ENCODE results near the gene CARF. TPM values are rescaled to one million over a fixed set of nuclear protein-coding genes. Genes with fewer than 3 reads are reported as not detected.

CARF gene
- polyA plus RNA-seq, 1 donor: 8.1 TPM

GRCh38 chr2:203021991-203022390 lies 109.9 kb downstream of the CARF start:
- no peak for DNase-seq

- no peak for DNase-seq
Observed at GRCh38 chr2:203022751-203023150, 110.7 kb downstream of the CARF start.

- DNase-seq: no peak
Observed at GRCh38 chr2:203025592-203025991, 113.5 kb downstream of the CARF start.

DNA sequence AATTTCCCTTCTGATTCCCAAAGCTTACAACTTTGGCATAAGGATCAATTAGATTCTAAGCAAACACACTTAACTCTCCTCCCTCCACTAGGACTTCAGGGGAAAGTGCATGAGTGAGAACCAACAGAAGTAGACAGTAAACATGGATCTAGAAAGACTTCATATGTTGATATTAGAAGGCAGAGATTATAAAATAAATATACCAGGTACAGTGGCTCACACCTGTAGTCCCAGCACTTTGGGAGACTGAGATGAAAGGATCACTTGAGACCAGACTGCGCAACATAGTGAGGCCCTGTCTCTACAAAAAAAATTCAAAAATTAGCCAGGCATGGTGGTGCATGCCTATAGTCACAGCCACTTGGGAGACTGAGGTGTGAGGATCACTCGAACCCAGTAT lies 118.5 kb downstream of the CARF start:
- DNase-seq: no peak

- DNase-seq: no peak
Observed at GRCh38 chr2:203030991-203031390, 118.9 kb downstream of the CARF start.

- DNase-seq: no peak
Observed at GRCh38 chr2:203033395-203033794, 121.3 kb downstream of the CARF start.

GRCh38 chr2:203035879-203036470 lies 123.9 kb downstream of the CARF start:
- no peak for DNase-seq

Other genes with a start within 250 kb of the CARF start
- 10.9 TPM for gene ICA1L, start 40.5 kb upstream of the CARF start, polyA plus RNA-seq (ENCODE audit: insufficient read length)
- 61.1 TPM for gene WDR12, start 602 bp upstream of the CARF start, polyA plus RNA-seq (ENCODE audit: insufficient read length)
- gene NBEAL1, start 102.6 kb downstream of the CARF start, polyA plus RNA-seq (ENCODE audit: insufficient read length): 5.1 TPM

Data from hindlimb muscle (tissue), 1 donor.